Measurements from ENCODE around the gene XPOT.

Gene XPOT

DNA sequence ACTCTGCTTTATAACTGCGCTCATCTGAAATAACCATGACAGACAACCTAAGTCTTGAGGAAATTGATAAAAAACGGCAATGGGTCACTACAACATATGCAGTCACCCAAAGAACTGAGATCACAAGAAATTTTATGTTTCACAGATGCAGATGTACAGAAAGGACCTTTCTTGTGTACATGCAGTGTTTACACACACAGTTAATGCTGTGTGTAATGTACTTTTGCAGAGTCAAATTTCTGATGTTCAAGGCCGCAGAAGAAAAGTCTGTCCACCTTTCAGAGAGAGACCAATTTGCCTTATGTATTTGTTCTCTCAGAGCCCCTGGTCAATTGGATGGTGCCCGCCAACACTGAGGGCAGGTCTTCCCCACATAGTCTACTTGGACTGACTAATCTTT, 24.8 kb downstream of the XPOT start:
- DNase-seq (ENCODE audit: insufficient read length) = no peak
- no peak for FAIRE-seq
- no peak for TF ChIP-seq POLR2A (IDR thresholded peaks at IDR 0.05; ENCODE audit: low read depth, low read length)
- no peak for TF ChIP-seq TAF1 (IDR thresholded peaks at IDR 0.05; ENCODE audit: borderline replicate concordance, low read depth, low read length)
- no peak for TF ChIP-seq POLR2AphosphoS5 (IDR thresholded peaks at IDR 0.05; ENCODE audit: low read depth, low read length)

GRCh38 chr12:64430886-64431285, 26.7 kb downstream of the XPOT start:
- FAIRE-seq = no peak
- no peak for TF ChIP-seq TAF1 (IDR thresholded peaks at IDR 0.05; ENCODE audit: borderline replicate concordance, low read depth, low read length)
- TF ChIP-seq POLR2AphosphoS5 (IDR thresholded peaks at IDR 0.05; ENCODE audit: low read depth, low read length) = no peak
- TF ChIP-seq POLR2A (IDR thresholded peaks at IDR 0.05; ENCODE audit: low read depth, low read length) = no peak

GRCh38 chr12:64431791-64432190, 27.6 kb downstream of the XPOT start:
- FAIRE-seq (no peak), DNase-seq (ENCODE audit: insufficient read length) (no peak)
- TF ChIP-seq POLR2A (IDR thresholded peaks at IDR 0.05; ENCODE audit: low read depth, low read length) (no peak), POLR2AphosphoS5 (IDR thresholded peaks at IDR 0.05; ENCODE audit: low read depth, low read length) (no peak), TAF1 (IDR thresholded peaks at IDR 0.05; ENCODE audit: borderline replicate concordance, low read depth, low read length) (no peak)

More at GRCh38 chr12:64430886-64431285, 26.7 kb downstream of the XPOT start:
- no peak for DNase-seq (ENCODE audit: insufficient read length)

DNA sequence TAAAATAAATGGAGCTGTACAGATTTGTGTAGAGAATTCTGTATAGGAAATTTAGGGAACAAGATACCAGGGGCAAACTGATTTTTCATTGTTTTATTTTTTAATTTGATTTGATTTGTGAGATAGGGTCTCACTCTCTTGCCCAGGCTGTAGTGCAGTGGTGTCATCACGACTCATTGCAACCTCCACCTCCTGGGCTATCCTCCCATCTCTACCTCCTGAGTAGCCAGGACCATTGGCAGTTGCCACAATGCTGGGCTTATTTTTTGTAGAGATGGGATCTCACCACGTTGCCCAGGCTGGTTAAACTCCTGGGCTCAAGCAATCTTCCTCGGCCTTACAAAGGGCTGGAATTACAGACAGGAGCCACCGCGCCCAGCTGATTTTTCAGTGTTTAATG, 29.7 kb downstream of the XPOT start:
- FAIRE-seq = no peak

GRCh38 chr12:64440100-64440499, 35.9 kb downstream of the XPOT start:
- FAIRE-seq (no peak), DNase-seq (ENCODE audit: insufficient read length) (no peak)
- TF ChIP-seq POLR2A (IDR thresholded peaks at IDR 0.05; ENCODE audit: low read depth, low read length) = no peak
- TF ChIP-seq TAF1 (IDR thresholded peaks at IDR 0.05; ENCODE audit: borderline replicate concordance, low read depth, low read length) = no peak
- no peak for TF ChIP-seq POLR2AphosphoS5 (IDR thresholded peaks at IDR 0.05; ENCODE audit: low read depth, low read length)

More for the DNA sequence above, 29.7 kb downstream of the XPOT start:
- no peak for TF ChIP-seq TAF1 (IDR thresholded peaks at IDR 0.05; ENCODE audit: borderline replicate concordance, low read depth, low read length)
- TF ChIP-seq POLR2A (IDR thresholded peaks at IDR 0.05; ENCODE audit: low read depth, low read length) = no peak
- no peak for TF ChIP-seq POLR2AphosphoS5 (IDR thresholded peaks at IDR 0.05; ENCODE audit: low read depth, low read length)
- no peak for DNase-seq (ENCODE audit: insufficient read length)

DNA sequence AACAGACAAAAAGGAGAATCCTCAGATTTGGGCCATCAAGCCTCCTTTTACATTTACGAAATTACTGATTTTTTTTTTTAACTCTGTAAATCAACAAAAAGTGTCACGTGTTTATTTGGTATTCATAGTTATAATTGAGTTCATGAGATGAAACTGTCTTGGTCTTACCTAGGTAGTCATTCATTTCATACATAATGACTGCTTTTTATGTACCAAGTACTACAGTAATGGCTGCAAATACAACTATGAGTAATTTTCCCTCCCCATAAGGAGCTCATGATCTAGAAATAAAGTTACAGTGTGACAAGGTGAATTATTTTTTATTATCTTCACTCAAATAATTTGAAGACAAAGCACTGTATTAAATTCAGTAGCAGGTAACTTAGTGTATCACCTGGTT, 41.3 kb downstream of the XPOT start:
- no peak for TF ChIP-seq POLR2AphosphoS5 (IDR thresholded peaks at IDR 0.05; ENCODE audit: low read depth, low read length)
- TF ChIP-seq TAF1 (IDR thresholded peaks at IDR 0.05; ENCODE audit: borderline replicate concordance, low read depth, low read length) = no peak
- TF ChIP-seq POLR2A (IDR thresholded peaks at IDR 0.05; ENCODE audit: low read depth, low read length) = no peak
- DNase-seq (ENCODE audit: insufficient read length) = no peak
- no peak for FAIRE-seq

DNA sequence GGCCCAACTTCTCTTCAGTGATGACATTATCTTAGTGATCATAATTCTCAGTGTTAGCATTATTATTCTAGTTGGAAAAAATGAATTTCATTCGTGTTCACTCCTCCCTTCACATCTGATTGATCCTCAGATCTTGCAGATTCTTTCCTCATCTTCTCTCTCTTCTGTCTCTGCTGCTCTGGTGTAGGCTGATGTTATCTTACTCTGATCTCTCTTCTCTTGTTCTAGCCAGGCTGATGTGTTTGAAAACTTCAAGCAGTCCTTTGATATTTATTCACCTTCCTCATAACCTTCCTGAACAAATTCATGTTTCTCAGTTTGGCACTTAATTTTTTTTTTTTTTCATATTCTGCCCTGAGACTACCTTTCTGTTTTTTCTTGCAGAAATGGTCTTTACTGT, 42.1 kb downstream of the XPOT start:
- no peak for DNase-seq (ENCODE audit: insufficient read length)
- FAIRE-seq = no peak
- TF ChIP-seq TAF1 (IDR thresholded peaks at IDR 0.05; ENCODE audit: borderline replicate concordance, low read depth, low read length) (no peak), POLR2AphosphoS5 (IDR thresholded peaks at IDR 0.05; ENCODE audit: low read depth, low read length) (no peak), POLR2A (IDR thresholded peaks at IDR 0.05; ENCODE audit: low read depth, low read length) (no peak)

DNA sequence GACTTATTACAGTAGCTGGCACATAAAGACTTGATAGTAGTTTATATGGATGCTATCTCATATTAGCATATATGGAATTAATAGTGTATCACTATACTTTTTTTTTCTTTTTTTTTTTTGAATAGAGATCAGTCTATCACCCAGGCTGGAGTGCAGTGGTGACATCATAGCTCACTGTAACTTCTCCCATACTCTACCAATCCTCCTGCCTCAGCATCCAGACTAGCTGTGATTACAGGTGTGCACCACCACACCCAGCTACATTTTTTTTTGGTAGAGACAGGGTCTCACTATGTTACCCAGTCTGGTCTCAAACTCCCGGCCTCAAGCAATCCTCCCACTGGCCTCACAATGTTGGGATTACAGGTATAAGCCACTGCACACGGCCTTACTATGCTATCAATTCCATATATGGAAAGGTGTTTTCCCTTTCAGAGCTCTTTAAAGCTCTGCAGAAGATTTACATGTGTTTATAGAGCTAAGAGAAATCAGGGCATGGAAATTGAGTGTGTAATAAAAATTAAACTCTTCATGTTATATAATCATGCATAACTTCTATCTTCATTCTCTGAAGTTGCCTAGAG, 46.0 kb downstream of the XPOT start:
- DNase-seq (ENCODE audit: insufficient read length) = no peak
- FAIRE-seq = no peak
- TF ChIP-seq POLR2A (IDR thresholded peaks at IDR 0.05; ENCODE audit: low read depth, low read length) = no peak
- TF ChIP-seq TAF1 (IDR thresholded peaks at IDR 0.05; ENCODE audit: borderline replicate concordance, low read depth, low read length) = no peak
- no peak for TF ChIP-seq POLR2AphosphoS5 (IDR thresholded peaks at IDR 0.05; ENCODE audit: low read depth, low read length)

DNA sequence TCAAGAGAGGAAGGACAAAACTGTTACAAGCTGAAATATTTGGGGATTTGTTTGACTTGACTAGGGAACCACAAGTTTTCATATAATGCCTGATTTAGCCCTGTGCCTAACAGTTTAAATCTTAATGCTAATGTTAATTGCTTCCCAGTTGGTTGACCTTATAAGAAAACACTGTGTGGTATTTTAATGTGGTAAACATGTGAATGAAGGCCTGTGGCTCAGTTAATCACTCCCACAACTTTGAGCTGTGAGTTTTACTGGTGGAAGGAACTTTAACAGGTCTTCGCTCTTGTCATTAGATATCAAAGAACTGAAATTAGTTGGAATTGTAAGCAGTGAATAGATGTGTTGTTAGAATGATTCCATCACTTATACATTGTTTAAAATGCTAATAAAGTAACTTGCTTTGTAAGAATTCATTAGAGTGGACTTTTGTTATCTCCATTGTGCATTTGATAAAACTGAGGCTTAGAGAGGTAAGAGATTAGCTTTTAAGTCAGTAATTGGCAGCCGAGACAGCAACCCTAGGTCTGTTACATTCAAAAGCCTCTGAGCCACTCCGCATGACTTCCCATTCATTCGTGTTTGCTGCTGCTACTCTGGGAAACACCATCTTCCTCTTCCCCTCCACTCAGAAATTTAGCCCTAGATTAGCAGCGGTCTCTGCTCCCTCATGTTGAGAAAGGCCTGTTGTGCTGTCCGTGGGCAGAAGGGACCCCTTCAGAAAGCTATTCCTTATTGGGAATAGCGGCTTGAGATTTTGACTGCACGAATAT, 46.7 kb downstream of the XPOT start:
- FAIRE-seq = peak; percentile 73
- no peak for TF ChIP-seq POLR2A (IDR thresholded peaks at IDR 0.05; ENCODE audit: low read depth, low read length)
- TF ChIP-seq POLR2AphosphoS5 (IDR thresholded peaks at IDR 0.05; ENCODE audit: low read depth, low read length) = no peak
- no peak for TF ChIP-seq TAF1 (IDR thresholded peaks at IDR 0.05; ENCODE audit: borderline replicate concordance, low read depth, low read length)
- no peak for DNase-seq (ENCODE audit: insufficient read length)

DNA sequence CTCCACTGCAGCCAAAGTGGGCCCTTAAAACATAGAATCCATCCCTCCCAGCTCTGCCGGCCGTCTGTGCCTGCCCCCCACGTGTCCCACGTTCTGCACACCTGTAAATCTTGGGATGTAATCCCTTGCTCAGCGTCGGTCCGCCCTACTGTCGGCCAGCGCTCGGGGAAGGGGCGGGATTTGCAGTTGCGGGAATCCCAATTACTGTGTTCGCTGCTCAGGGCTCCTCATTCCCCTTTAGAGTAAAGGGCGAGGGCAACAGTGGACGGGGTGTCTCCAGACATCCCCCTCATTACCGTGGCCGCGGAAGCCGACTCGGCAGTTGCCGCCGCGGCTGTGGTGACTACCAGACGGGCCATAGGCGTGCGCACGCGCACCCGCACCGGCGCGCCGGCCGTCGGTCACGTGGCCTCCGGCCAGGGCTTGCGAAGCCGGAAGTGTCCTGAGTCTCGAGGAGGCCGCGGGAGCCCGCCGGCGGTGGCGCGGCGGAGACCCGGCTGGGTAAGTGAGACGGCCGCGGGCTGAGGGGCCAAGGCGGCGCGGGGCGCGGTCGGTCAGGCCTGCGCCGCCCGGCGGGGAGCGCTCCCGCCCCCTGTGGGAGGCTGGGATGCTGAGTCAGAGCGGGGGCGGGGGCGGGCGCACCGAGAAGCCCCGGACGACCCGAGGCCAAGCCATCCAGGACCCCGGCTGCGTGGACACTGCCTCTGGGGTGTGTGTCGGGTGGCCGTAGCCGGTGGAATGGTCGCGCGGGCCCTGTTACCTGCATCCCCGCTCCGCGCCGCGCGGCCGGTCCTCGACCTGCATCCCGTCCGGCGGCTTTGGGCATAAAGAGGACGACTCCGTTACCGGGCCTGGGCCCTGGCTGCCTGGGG, 47.7 kb downstream of the XPOT start, which contains the start of gene TBK1:
Gene TBK1, plus strand, starts transcription at position 434 of the 872 bp plus-strand sequence. CDS start 3,751 bp downstream, outside the sequence.
- FAIRE-seq (peak; percentile 95), DNase-seq (ENCODE audit: insufficient read length) (peak; percentile 74)
- TF ChIP-seq POLR2AphosphoS5 (IDR thresholded peaks at IDR 0.05; ENCODE audit: low read depth, low read length) (peak; percentile 73), POLR2A (IDR thresholded peaks at IDR 0.05; ENCODE audit: low read depth, low read length) (peak; percentile 90), TAF1 (IDR thresholded peaks at IDR 0.05; ENCODE audit: borderline replicate concordance, low read depth, low read length) (peak; percentile 22; the same call in 1 of the 2 replicates)

All from GM12892 (cell line).